GM18502 (cell line): ENCODE measurements around the gene TXNL4A.

Experiments
- ATAC-seq: cut with Tn5 transposase; IDR thresholded peaks from one replicate; pipeline ENCODE4 v1.9.1; 2021; ENCODE audit warnings: mild to moderate bottlenecking; ENCODE audit not compliant: unreplicated experiment, poor library complexity

TXNL4A gene

DNA sequence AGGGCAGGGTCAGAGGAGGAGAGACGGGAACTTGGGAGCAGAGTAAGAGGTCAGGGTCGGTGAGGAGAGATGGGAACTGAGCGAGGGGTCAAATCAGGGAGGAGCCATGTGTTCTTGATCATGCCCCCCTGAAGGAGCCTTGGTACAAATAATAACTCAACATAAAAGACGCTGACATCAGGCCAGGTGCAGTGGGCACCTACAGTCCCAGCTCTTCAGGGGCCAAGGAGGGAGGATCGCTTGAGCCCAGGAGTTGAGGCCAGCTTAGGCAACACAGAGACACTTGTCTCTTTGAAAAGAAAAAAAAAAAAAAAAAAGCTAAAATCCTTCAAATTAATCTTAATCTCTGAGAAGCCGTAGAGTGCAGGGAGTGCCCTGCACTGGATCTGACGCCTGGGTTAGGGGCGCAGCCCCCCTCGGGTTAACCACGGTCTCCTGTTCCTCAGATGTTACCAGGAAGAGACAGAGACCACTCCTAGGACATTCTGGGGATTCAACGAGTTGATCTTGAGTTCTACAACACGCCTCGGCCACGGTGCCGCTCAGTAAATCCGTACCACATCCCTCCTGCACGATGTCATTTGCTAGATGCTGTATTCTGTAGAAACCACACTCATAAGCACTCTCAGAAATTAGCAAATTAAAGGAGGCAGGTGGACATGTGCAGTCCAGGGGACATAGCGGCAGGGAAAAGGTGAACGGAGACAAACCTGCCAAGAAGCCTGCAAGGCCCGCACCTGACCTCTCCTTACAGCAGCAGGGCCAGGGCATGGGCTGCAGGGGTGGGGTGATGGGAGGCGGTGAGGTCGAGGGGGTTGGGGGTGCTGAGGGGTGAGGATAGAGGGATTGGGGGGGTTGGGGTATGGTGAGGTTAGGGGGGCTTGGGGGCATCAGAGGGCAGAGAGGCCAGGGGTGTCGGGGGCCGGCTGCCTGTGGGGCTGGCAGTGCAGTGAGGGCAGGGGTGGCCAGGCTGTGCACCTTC, 66.1 kb downstream of the TXNL4A start:
- ATAC-seq: no peak
